ENCODE results near the gene HMGCL. TPM values are rescaled to one million over a fixed set of nuclear protein-coding genes. Genes with fewer than 3 reads are reported as not detected.

The HMGCL gene
- total and polyA plus RNA-seq, 2 of the 13 experiments (the other 11 are each of a cell fraction or from before 2014, with no cell fraction given): 21.3 to 41.4 TPM

DNA sequence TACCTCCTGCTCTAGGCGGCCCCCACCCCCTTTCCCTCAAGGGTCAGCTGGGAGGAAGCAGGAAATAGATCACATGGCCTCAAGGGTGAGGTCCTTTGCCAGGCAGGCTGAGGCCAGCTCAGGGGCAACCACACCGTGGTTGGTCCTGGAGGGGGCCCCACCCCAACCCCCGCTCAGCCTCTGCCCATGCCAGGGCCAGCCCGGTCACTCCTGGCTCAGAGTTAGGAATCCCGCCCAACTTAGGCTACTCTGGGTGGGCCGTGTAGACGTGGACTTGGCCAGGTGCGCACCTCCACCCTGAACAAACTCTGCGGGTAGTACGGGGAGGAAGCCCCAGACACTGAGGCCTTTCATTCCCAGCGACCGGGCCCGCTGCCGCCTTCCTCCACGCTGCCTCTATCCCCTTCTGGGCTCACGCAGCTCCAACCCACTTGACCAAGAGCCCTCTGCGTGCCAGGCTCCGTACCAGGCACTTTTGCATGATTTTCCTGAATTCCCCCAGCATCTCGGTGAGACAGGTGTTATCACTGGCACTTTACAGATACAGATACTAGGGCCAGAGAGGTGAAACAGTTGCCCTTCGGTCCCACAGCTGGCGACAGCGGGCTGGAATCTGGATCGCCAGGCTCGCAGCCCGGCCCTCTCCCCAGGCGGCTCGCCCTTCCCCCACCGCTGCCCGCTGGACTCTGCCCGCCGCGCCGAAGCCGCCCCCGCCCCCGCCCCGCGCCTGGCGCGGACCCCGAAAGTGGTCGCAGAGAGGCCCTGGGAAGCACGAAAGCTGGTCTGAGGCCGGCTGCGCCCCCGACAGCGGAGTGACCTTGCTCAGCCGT, 25.4 kb downstream of the HMGCL start (continued):
- TF ChIP-seq NR1H2 (CRISPR knock-in tag; IDR thresholded peaks at IDR 0.05; ENCODE audit: borderline replicate concordance, low read depth) (no peak), ZNF468 (CRISPR knock-in tag; IDR thresholded peaks at IDR 0.05) (no peak), ZSCAN29 (CRISPR knock-in tag; conservative IDR thresholded peaks at IDR 0.05) (peak; percentile 99), YY1 (IDR thresholded peaks at IDR 0.05; ENCODE audit: insufficient read depth, insufficient replicate concordance, low read depth, low read length) (peak; percentile 54), ZNF670 (CRISPR knock-in tag; IDR thresholded peaks at IDR 0.05; ENCODE audit: borderline replicate concordance) (no peak), ZNF557 (CRISPR knock-in tag; IDR thresholded peaks at IDR 0.05) (no peak)

DNA sequence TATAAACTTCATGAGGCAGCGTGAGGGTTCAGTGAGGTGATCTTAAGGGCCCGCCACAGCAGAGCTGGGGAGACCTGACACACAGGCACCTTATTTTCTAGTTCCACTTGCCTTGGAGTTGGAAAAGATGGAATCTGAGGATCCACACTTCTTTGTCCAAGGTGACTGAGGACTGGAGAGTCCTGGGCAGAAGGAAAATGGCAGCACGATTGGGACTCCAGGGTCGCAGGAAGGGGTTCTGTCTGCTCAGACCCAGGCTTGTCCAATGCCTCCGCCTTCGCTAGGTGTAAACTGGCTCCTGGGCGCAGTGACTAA, 26.0 kb downstream of the HMGCL start:
- no peak for ATAC-seq
- H3K27me3 ChIP-seq (ENCODE audit: control insufficient read depth in 1 of 2, insufficient read depth in 2 of 2, low read length in 2 of 2): no peaks in the 10 kb centered on the region; a peak in 1 of 5 replicates
- ChIA-PET CTCF (ENCODE audit: low intra/inter-chr PET ratio, low total read pairs) (no interaction called here), POLR2A (interaction anchor here (0.7 to 10.9 kb wide), 10 partner anchors 8 to 222 kb away, joined by 3 to 154 read pairs (median 6); partner anchors contain the start of genes HMGCL, LYPLA2, PITHD1 and RPL11)
- intact Hi-C loops (cut with micrococcal nuclease; ENCODE audit: unreplicated experiment) (loop anchor here (1.0 kb wide), 1 partner anchor 27 kb away; no protein-coding TSS in a partner anchor), in situ Hi-C loops (cut with HindIII; ENCODE audit: extremely low pct_ligation_motif_present, low pct_unique_long_range_greater_than_20kb) (no loop called here)
- no peaks in the 10 kb centered on the region for H3K9me3 ChIP-seq (ENCODE audit: low read length)
- H3K4me3 ChIP-seq (replicated peaks in 1 of 3; ENCODE audit: insufficient read depth in 1 of 3, low read depth in 2 of 3, low read length in 3 of 3): peak overlapping the region; percentile 65 to 92 (median 90); a peak in 5 of 6 replicates
- H3K4me2 ChIP-seq (ENCODE audit: low read depth, low read length): peak overlapping the region; percentile 94
- H3K36me3 ChIP-seq (replicated peaks in 1 of 2; ENCODE audit: control insufficient read depth in 1 of 2, insufficient read depth in 2 of 2, low read length in 2 of 2): peaks cover 7 to 34% of the 10 kb centered on the region in 2 experiments; a peak in 4 of 5 replicates
- H3K4me1 ChIP-seq (ENCODE audit: insufficient read depth, low read length): peaks cover 52% of the 10 kb centered on the region
- peak; percentile 18 for FAIRE-seq
- 0 out of 2 replicates have a peak, but pooled peaks have one; percentile 50 for TF ChIP-seq ZNF670 (CRISPR knock-in tag; IDR thresholded peaks at IDR 0.05; ENCODE audit: borderline replicate concordance)
- peak; percentile 3 for TF ChIP-seq RBM39 (IDR thresholded peaks at IDR 0.05; ENCODE audit: low read depth, low read length, poor library complexity, severe bottlenecking)
- TF ChIP-seq, protein P1, sequence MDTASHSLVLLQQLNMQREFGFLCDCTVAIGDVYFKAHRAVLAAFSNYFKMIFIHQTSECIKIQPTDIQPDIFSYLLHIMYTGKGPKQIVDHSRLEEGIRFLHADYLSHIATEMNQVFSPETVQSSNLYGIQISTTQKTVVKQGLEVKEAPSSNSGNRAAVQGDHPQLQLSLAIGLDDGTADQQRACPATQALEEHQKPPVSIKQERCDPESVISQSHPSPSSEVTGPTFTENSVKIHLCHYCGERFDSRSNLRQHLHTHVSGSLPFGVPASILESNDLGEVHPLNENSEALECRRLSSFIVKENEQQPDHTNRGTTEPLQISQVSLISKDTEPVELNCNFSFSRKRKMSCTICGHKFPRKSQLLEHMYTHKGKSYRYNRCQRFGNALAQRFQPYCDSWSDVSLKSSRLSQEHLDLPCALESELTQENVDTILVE (CRISPR knock-in tag; IDR thresholded peaks at IDR 0.05): no peak
- TF ChIP-seq SSRP1 (CRISPR knock-in tag; IDR thresholded peaks at IDR 0.05): peak; percentile 77; the same call in 1 of the 2 replicates
- TF ChIP-seq HIVEP1 (CRISPR knock-in tag; IDR thresholded peaks at IDR 0.05): 0 out of 2 replicates have a peak, but pooled peaks have one; percentile 5
- TF ChIP-seq TGIF2 (CRISPR knock-in tag; IDR thresholded peaks at IDR 0.05): peak; percentile 49; the same call in 1 of the 2 replicates
- TF ChIP-seq TCF12 (IDR thresholded peaks at IDR 0.05): no peak
- TF ChIP-seq TCF12 (CRISPR knock-in tag; IDR thresholded peaks at IDR 0.05): no peak
- TF ChIP-seq PAWR (CRISPR knock-in tag; IDR thresholded peaks at IDR 0.05; ENCODE audit: borderline replicate concordance): 0 out of 2 replicates have a peak, but pooled peaks have one; percentile 54
- 72% methylated on average over 7 of the region's 7 CpGs for WGBS (ENCODE audit: low lambda C conversion rate)
- H3K9ac ChIP-seq (ENCODE audit: insufficient read depth, low read depth, low read length): peak overlapping the region; percentile 93
- H3K79me2 ChIP-seq (ENCODE audit: insufficient read depth, low read length): peaks cover 9% of the 10 kb centered on the region
- H4K20me1 ChIP-seq (ENCODE audit: insufficient read depth, low read length): peaks cover 9% of the 10 kb centered on the region; the same call in 1 of the 2 replicates
- no peak for DNase-seq (ENCODE audit: low spot score)
- H3K27ac ChIP-seq (ENCODE audit: extremely low read length, insufficient read depth, low read length): peak overlapping the region; percentile 95
- no TSS peak for BruUV-seq (replicated peaks)
- no peak overlapping the region for H2AFZ ChIP-seq (ENCODE audit: low read length)
